ENCODE results near the gene OSBPL1A. TPM values are rescaled to one million over a fixed set of nuclear protein-coding genes. Genes with fewer than 3 reads are reported as not detected.

The OSBPL1A gene
- total RNA-seq, 1 donor from 2014 or later, result 42.9 TPM

- H3K36me3 ChIP-seq, result peaks cover 4 to 7% of the 10 kb centered on the region in 2 donors
These were observed 35.0 kb upstream of the OSBPL1A start for GRCh38 chr18:24432618-24433017.

GRCh38 chr18:24429188-24429587 lies 31.6 kb upstream of the OSBPL1A start:
- no peak for DNase-seq (ENCODE audit: low spot score in 2 of 2)
- Histone ChIP-seq H3K36me3 (no peaks in the 10 kb centered on the region), H3K27me3 (no peaks in the 10 kb centered on the region), H3K27ac (no peak overlapping the region), H3K4me3 (no peak overlapping the region), H3K9me3 (no peaks in the 10 kb centered on the region), H3K4me1 (peaks cover 6 to 7% of the 10 kb centered on the region in 2 donors)
- no peak for TF ChIP-seq CTCF (IDR thresholded peaks at IDR 0.05)
- intact Hi-C loops (cut with DNase I), result loop anchor here (5.0 kb wide), 3 partner anchors 67 to 918 kb away; no protein-coding TSS in a partner anchor

More at GRCh38 chr18:24432618-24433017, 35.0 kb upstream of the OSBPL1A start:
- Histone ChIP-seq H3K27me3 (no peaks in the 10 kb centered on the region), H3K4me3 (no peak overlapping the region), H3K27ac (no peak overlapping the region), H3K9me3 (no peaks in the 10 kb centered on the region), H3K4me1 (peaks cover 0 to 2% of the 10 kb centered on the region in 2 donors)
- TF ChIP-seq CTCF (IDR thresholded peaks at IDR 0.05), result no peak
- intact Hi-C loops (cut with DNase I), result no loop called here
- DNase-seq (ENCODE audit: low spot score in 2 of 2), result no peak

- no peak for TF ChIP-seq CTCF (IDR thresholded peaks at IDR 0.05)
- peaks cover 6 to 7% of the 10 kb centered on the region in 2 donors for H3K4me1 ChIP-seq
- H3K36me3 ChIP-seq, result no peaks in the 10 kb centered on the region
- H3K27ac ChIP-seq, result no peak overlapping the region
- H3K4me3 ChIP-seq, result no peak overlapping the region
- H3K27me3 ChIP-seq, result no peaks in the 10 kb centered on the region
- no peak for DNase-seq (ENCODE audit: low spot score in 2 of 2)
- H3K9me3 ChIP-seq, result no peaks in the 10 kb centered on the region
- intact Hi-C loops (cut with DNase I), result loop anchor here (5.0 kb wide), 3 partner anchors 66 to 919 kb away; no protein-coding TSS in a partner anchor
These were observed 31.1 kb upstream of the OSBPL1A start for GRCh38 chr18:24428709-24429108.

GRCh38 chr18:24427484-24427883 lies 29.9 kb upstream of the OSBPL1A start:
- Histone ChIP-seq H3K4me1 (peaks cover 6 to 7% of the 10 kb centered on the region in 2 donors), H3K4me3 (peak overlapping the region; percentile 82 to 96), H3K27ac (no peak overlapping the region), H3K9me3 (no peaks in the 10 kb centered on the region), H3K36me3 (no peaks in the 10 kb centered on the region), H3K27me3 (no peaks in the 10 kb centered on the region)
- intact Hi-C loops (cut with DNase I), result loop anchor here (5.0 kb wide), 3 partner anchors 65 to 920 kb away; no protein-coding TSS in a partner anchor
- no peak for DNase-seq (ENCODE audit: low spot score in 2 of 2)
- TF ChIP-seq CTCF (IDR thresholded peaks at IDR 0.05), result no peak

GRCh38 chr18:24426398-24427294 lies 29.0 kb upstream of the OSBPL1A start, which contains the start of gene IMPACT:
IMPACT (plus strand) TSS chr18:24426670; CDS start chr18:24426757, 87 bp downstream.
- Histone ChIP-seq H3K9me3 (no peaks in the 10 kb centered on the region), H3K27me3 (no peaks in the 10 kb centered on the region), H3K4me3 (peak within 1 kb of the TSS; percentile 82 to 96), H3K27ac (peak within 1 kb of the TSS; percentile 78 to 79), H3K36me3 (no peaks in the 10 kb centered on the region), H3K4me1 (peaks cover 6 to 7% of the 10 kb centered on the region in 2 donors)
- intact Hi-C loops (cut with DNase I), result loop anchor here (1.0 to 5.0 kb wide), 4 partner anchors 29 to 921 kb away; partner anchors contain the start of gene OSBPL1A
- TF ChIP-seq CTCF (IDR thresholded peaks at IDR 0.05), result no peak
- DNase-seq (ENCODE audit: low spot score in 2 of 2), result peak; percentile 19 to 85
